A549 (cell line): ENCODE measurements around the gene TSHZ2.

Experiments used
- BCL3 ChIP-seq: fragments of >200 bp; sonication (Bioruptor Twin); formaldehyde crosslinking; IDR thresholded peaks from 3 replicates; pipeline ENCODE4 v1.6.1; 2016
- CEBPB ChIP-seq, 2 experiments: fragments of >200 bp in 1 of 2; sonication (Bioruptor Twin) in 1 of 2; formaldehyde crosslinking in 1 of 2; IDR thresholded peaks; 2 replicates each; pipeline ENCODE4 v1.6.1; 2012 to 2016
- CTCF ChIP-seq: fragments of >200 bp; sonication (Bioruptor Twin); formaldehyde crosslinking; IDR thresholded peaks from 3 replicates; pipeline ENCODE4 v1.5.1; 2016
- E2F6 ChIP-seq: IDR thresholded peaks from 2 replicates; pipeline ENCODE4 v1.6.1; 2012; ENCODE audit warnings: low read depth, borderline replicate concordance
- EP300 ChIP-seq, 2 experiments: fragments of >200 bp; sonication (Bioruptor Twin); formaldehyde crosslinking; IDR thresholded peaks; 2 replicates in 1 of 2; 3 replicates in 1 of 2; pipeline ENCODE4 v1.6.1; 2016 to 2017
- HMGXB4 ChIP-seq: fragments of 250-450 bp; sonication (Bioruptor Pico); IDR thresholded peaks from 2 replicates; pipeline ENCODE4 v1.5.0; 2021; ENCODE audit warnings: mild to moderate bottlenecking, moderate library complexity, borderline replicate concordance
- HOXA7 ChIP-seq: fragments of 250-450 bp; sonication (Bioruptor Pico); IDR thresholded peaks from 2 replicates; pipeline ENCODE4 v1.5.0; 2020; ENCODE audit warnings: mild to moderate bottlenecking, moderate library complexity
- JUN ChIP-seq, 2 experiments: fragments of >200 bp; sonication (Bioruptor Twin); formaldehyde crosslinking; IDR thresholded peaks; 2 replicates in 1 of 2; 3 replicates in 1 of 2; pipeline ENCODE4 v1.6.1; 2016 to 2017
- KDM1A ChIP-seq: fragments of 200-600 bp; sonication (generic); IDR thresholded peaks from 2 replicates; pipeline ENCODE4 v1.6.1; 2016; ENCODE audit warnings: low read depth, mild to moderate bottlenecking
- MAX ChIP-seq: IDR thresholded peaks from 2 replicates; pipeline ENCODE4 v1.6.1; 2012
- POLR2A ChIP-seq: IDR thresholded peaks from 2 replicates; pipeline ENCODE4 v1.6.1; 2012; ENCODE audit warnings: mild to moderate bottlenecking, low read length
- REST ChIP-seq: fragments of 200-600 bp; sonication (generic); IDR thresholded peaks from 2 replicates; pipeline ENCODE4 v1.6.1; 2016; ENCODE audit warnings: antibody characterized with exemption, mild to moderate bottlenecking, moderate library complexity
- RFX5 ChIP-seq: fragments of 450-650 bp; IDR thresholded peaks from 2 replicates; pipeline ENCODE4 v1.7.1; 2014; ENCODE audit warnings: antibody characterized with exemption, mild to moderate bottlenecking, moderate library complexity
- USF2 ChIP-seq: fragments of 450-650 bp; IDR thresholded peaks from 2 replicates; pipeline ENCODE4 v1.6.1; 2014; ENCODE audit warnings: antibody characterized with exemption

- TF ChIP-seq CTCF (no peak), KDM1A (no peak), HMGXB4 (CRISPR knock-in tag) (no peak), JUN (IDR thresholded peaks at IDR 0.05) (no peak), HOXA7 (CRISPR knock-in tag) (no peak), MAX (no peak), USF2 (no peak), REST (no peak), RFX5 (no peak), BCL3 (no peak), E2F6 (no peak), EP300 (IDR thresholded peaks at IDR 0.05) (no peak), POLR2A (no peak), CEBPB (IDR thresholded peaks at IDR 0.05) (no peak)
These were observed 176.6 kb downstream of the TSHZ2 start for GRCh38 chr20:53148771-53149147.
